Measurements from ENCODE around the gene AJAP1.

- no peak for TF ChIP-seq CTCF (IDR thresholded peaks at IDR 0.05)
- no peak for TF ChIP-seq ZFX (IDR thresholded peaks at IDR 0.05; ENCODE audit: borderline replicate concordance)
Observed at GRCh38 chr1:4674117-4674516, 19.7 kb downstream of the AJAP1 start.
